ENCODE measurements around the gene HOXA1. TPM values are rescaled to one million over a fixed set of nuclear protein-coding genes. Genes with fewer than 3 reads are reported as not detected.

Gene HOXA1
- total RNA-seq, 1 donor from 2014 or later = 3.5 TPM

DNA sequence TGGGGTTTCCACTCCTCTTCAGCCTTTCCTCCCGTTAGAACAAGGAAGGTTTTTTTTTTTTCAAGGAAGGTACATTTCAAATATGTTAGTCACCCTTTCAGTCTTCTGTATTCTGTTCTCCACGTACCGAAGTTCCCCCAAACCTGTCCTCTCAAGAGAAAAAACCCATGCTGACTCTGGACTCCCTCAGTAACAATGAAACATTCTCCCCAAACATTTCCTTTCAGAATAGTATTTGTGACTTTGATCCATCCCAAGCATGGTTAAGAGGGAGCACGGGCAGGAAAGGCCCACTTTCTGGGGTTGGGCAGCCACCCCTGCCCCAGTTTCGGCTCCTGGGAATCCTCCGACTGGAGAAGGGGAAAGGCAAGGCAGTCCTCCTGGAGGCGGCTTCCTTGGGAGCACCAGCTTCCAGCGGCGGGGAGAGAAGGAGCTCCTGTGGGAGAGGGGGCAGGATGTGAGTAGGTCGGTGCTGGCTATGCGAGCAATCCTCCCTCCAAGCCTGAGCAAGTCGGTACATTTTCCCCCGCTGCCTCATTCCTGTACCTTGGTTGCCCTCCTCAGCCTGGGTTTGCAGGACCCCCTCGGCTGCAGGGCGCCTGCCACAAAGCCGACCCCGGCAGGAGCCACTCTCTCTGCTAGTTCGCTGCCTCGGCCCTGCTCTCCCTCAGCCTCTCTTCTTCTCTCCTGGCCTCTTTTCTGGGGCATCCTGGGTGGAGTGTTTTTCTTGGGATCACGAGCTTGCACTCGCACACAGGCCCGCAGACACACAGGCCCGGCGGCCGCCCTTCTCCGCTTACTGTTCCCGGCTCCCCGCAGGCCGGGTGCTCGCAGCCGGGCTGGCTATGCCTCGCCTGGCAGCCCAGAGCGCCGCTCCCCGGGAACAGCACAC, 2.1 kb upstream of the HOXA1 start:
- peak overlapping the region; percentile 75 for H3K27ac Mint-ChIP-seq (ENCODE audit: unreplicated experiment)
- H3K4me1 Mint-ChIP-seq (ENCODE audit: unreplicated experiment) = peaks cover 60% of the 10 kb centered on the region
- no peak for TF ChIP-seq CTCF (IDR thresholded peaks at IDR 0.05; ENCODE audit: unreplicated experiment)
- peaks cover 55% of the 10 kb centered on the region for H3K27me3 Mint-ChIP-seq (ENCODE audit: unreplicated experiment)
- peak overlapping the region; percentile 88 for H3K4me3 Mint-ChIP-seq (ENCODE audit: unreplicated experiment)
- no peaks in the 10 kb centered on the region for H3K9me3 Mint-ChIP-seq (ENCODE audit: unreplicated experiment)
- no peak for DNase-seq (ENCODE audit: low spot score)
- H3K36me3 Mint-ChIP-seq (ENCODE audit: low read depth, unreplicated experiment) = peaks cover 16% of the 10 kb centered on the region

- Mint-ChIP-seq H3K9me3 (ENCODE audit: unreplicated experiment) (no peaks in the 10 kb centered on the region), H3K4me1 (ENCODE audit: unreplicated experiment) (peaks cover 63% of the 10 kb centered on the region), H3K27me3 (ENCODE audit: unreplicated experiment) (peaks cover 51% of the 10 kb centered on the region), H3K36me3 (ENCODE audit: low read depth, unreplicated experiment) (peaks cover 16% of the 10 kb centered on the region), H3K4me3 (ENCODE audit: unreplicated experiment) (peak overlapping the region; percentile 88), H3K27ac (ENCODE audit: unreplicated experiment) (peak overlapping the region; percentile 48)
- TF ChIP-seq CTCF (IDR thresholded peaks at IDR 0.05; ENCODE audit: unreplicated experiment) = no peak
- DNase-seq (ENCODE audit: low spot score) = no peak
These were observed 1.1 kb upstream of the HOXA1 start for GRCh38 chr7:27096768-27097514.

GRCh38 chr7:27095050-27095896, 527 bp downstream of the HOXA1 start:
- Mint-ChIP-seq H3K27me3 (ENCODE audit: unreplicated experiment) (peaks cover 43% of the 10 kb centered on the region), H3K27ac (ENCODE audit: unreplicated experiment) (no peak overlapping the region), H3K4me3 (ENCODE audit: unreplicated experiment) (peak overlapping the region; percentile 91), H3K4me1 (ENCODE audit: unreplicated experiment) (peaks cover 55% of the 10 kb centered on the region), H3K9me3 (ENCODE audit: unreplicated experiment) (no peaks in the 10 kb centered on the region), H3K36me3 (ENCODE audit: low read depth, unreplicated experiment) (peaks cover 12% of the 10 kb centered on the region)
- TF ChIP-seq CTCF (IDR thresholded peaks at IDR 0.05; ENCODE audit: unreplicated experiment) = no peak
- DNase-seq (ENCODE audit: low spot score) = no peak

DNA sequence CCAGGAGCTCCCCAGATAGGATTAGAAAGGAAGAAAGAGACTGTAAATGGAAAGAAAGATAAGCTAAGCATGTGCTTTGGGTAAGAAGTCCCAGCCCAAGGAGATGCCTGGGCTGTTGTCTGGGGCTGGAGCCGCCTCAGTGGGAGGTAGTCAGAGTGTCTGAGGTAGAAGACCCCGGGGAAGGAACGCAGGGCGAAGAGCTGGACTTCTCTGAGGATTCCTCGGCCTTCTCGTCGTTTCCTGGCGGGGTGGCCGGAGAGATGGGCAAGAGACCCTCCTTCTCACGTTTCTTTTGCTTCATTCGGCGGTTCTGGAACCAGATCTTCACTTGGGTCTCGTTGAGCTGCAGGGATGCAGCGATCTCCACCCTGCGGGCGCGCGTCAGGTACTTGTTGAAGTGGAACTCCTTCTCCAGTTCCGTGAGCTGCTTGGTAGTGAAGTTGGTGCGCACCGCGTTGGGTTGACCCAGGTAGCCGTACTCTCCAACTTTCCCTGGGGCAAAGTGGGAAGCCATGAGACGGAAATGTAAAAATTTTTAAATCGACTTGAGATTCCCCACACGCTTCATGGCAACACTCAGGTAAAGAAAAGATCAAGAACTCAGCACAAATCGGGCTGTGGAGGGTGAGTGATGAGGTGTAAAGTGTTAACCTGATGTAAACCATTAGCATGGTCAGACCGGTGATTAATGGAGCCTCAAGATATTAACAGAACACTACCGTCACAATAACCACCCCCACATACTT, 1.3 kb downstream of the HOXA1 start:
- H3K27me3 Mint-ChIP-seq (ENCODE audit: unreplicated experiment) = peaks cover 44% of the 10 kb centered on the region
- DNase-seq (ENCODE audit: low spot score) = no peak
- no peak overlapping the region for H3K27ac Mint-ChIP-seq (ENCODE audit: unreplicated experiment)
- peaks cover 52% of the 10 kb centered on the region for H3K4me1 Mint-ChIP-seq (ENCODE audit: unreplicated experiment)
- peak overlapping the region; percentile 91 for H3K4me3 Mint-ChIP-seq (ENCODE audit: unreplicated experiment)
- no peaks in the 10 kb centered on the region for H3K9me3 Mint-ChIP-seq (ENCODE audit: unreplicated experiment)
- peaks cover 6% of the 10 kb centered on the region for H3K36me3 Mint-ChIP-seq (ENCODE audit: low read depth, unreplicated experiment)
- no peak for TF ChIP-seq CTCF (IDR thresholded peaks at IDR 0.05; ENCODE audit: unreplicated experiment)
